Liver (tissue), 3 donors: ENCODE measurements around the gene MAP3K19.

Experiments
- EGR1 ChIP-seq, 2 donors: IDR thresholded peaks; 2 replicates each; pipeline ENCODE4 v1.6.1; 2016 to 2018; ENCODE audit warnings: antibody characterized with exemption in 2 of 2, low read depth in 2 of 2
- GABPA ChIP-seq, 2 donors: IDR thresholded peaks in 1 of 2; conservative IDR thresholded peaks in 1 of 2; 2 replicates each; pipeline ENCODE4 v1.6.1; 2016; ENCODE audit warnings: antibody characterized with exemption in 2 of 2, mild to moderate bottlenecking in 1 of 2, moderate library complexity in 1 of 2
- HNF4A ChIP-seq, 2 donors: conservative IDR thresholded peaks; 2 replicates each; pipeline ENCODE4 v1.6.1; 2016; ENCODE audit warnings: antibody characterized with exemption in 2 of 2, mild to moderate bottlenecking in 2 of 2
- JUND ChIP-seq, 2 donors: IDR thresholded peaks; 2 replicates each; pipeline ENCODE4 v1.6.1; 2016; ENCODE audit warnings: antibody characterized with exemption in 2 of 2
- RAD21 ChIP-seq, 2 donors: IDR thresholded peaks; 2 replicates each; pipeline ENCODE4 v1.6.1; 2016; ENCODE audit warnings: antibody characterized with exemption in 2 of 2, mild to moderate bottlenecking in 2 of 2
- SP1 ChIP-seq: IDR thresholded peaks from 2 replicates; pipeline ENCODE4 v1.6.1; 2018; ENCODE audit warnings: antibody characterized with exemption, mild to moderate bottlenecking
- TAF1 ChIP-seq: conservative IDR thresholded peaks from 2 replicates; pipeline ENCODE4 v1.6.1; 2016; ENCODE audit warnings: antibody characterized with exemption, mild to moderate bottlenecking
- YY1 ChIP-seq: IDR thresholded peaks from 2 replicates; pipeline ENCODE4 v1.6.1; 2016; ENCODE audit warnings: antibody characterized with exemption, mild to moderate bottlenecking
- TF ChIP-seq, protein P1 (sequence below): fragments of 150-350 bp; IDR thresholded peaks from 2 replicates; pipeline ENCODE4 v1.5.1; 2017; ENCODE audit warnings: improper control_type of control experiment, low read depth, low read length; ENCODE audit not compliant: missing input control
- TF ChIP-seq, protein P2 (sequence below): IDR thresholded peaks from 2 replicates; pipeline ENCODE4 v1.6.1; 2016; ENCODE audit warnings: antibody characterized with exemption, mild to moderate bottlenecking
- TF ChIP-seq, protein P3 (sequence below): IDR thresholded peaks from 2 replicates; pipeline ENCODE4 v1.6.1; 2016; ENCODE audit warnings: antibody characterized with exemption
- TF ChIP-seq, protein P4 (sequence below): IDR thresholded peaks from 2 replicates; pipeline ENCODE4 v1.6.1; 2016; ENCODE audit warnings: antibody characterized with exemption
- donor health status: healthy.
- donor health status: healthy.

DNA sequence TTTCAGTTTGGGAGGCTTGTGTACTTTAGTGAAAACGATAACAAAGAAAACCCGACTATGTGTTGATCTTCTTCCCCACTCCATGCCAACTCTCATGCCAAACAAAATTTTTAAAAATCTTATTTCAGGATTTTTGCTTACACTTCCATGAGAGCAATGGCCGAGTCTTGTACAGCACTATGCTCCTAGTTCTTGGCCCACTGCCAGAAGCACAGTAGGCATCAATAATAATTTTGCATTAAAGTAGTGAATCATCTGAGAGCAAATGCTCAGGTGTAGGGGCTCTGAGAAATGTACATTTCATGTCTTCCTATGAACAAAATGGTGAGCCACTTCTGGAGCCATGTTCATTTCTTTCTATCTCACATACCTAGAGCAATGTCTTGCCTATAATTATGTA lies 62.2 kb downstream of the MAP3K19 start:
- TF ChIP-seq RAD21 (IDR thresholded peaks at IDR 0.05): no peak
- TF ChIP-seq, protein P1, sequence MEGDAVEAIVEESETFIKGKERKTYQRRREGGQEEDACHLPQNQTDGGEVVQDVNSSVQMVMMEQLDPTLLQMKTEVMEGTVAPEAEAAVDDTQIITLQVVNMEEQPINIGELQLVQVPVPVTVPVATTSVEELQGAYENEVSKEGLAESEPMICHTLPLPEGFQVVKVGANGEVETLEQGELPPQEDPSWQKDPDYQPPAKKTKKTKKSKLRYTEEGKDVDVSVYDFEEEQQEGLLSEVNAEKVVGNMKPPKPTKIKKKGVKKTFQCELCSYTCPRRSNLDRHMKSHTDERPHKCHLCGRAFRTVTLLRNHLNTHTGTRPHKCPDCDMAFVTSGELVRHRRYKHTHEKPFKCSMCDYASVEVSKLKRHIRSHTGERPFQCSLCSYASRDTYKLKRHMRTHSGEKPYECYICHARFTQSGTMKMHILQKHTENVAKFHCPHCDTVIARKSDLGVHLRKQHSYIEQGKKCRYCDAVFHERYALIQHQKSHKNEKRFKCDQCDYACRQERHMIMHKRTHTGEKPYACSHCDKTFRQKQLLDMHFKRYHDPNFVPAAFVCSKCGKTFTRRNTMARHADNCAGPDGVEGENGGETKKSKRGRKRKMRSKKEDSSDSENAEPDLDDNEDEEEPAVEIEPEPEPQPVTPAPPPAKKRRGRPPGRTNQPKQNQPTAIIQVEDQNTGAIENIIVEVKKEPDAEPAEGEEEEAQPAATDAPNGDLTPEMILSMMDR: no peak
- no peak for TF ChIP-seq SP1
- no peak for TF ChIP-seq YY1
- no peak for TF ChIP-seq EGR1 (IDR thresholded peaks at IDR 0.05; ENCODE audit: low read depth in 2 of 2)
- TF ChIP-seq TAF1: no peak
- TF ChIP-seq, protein P2, sequence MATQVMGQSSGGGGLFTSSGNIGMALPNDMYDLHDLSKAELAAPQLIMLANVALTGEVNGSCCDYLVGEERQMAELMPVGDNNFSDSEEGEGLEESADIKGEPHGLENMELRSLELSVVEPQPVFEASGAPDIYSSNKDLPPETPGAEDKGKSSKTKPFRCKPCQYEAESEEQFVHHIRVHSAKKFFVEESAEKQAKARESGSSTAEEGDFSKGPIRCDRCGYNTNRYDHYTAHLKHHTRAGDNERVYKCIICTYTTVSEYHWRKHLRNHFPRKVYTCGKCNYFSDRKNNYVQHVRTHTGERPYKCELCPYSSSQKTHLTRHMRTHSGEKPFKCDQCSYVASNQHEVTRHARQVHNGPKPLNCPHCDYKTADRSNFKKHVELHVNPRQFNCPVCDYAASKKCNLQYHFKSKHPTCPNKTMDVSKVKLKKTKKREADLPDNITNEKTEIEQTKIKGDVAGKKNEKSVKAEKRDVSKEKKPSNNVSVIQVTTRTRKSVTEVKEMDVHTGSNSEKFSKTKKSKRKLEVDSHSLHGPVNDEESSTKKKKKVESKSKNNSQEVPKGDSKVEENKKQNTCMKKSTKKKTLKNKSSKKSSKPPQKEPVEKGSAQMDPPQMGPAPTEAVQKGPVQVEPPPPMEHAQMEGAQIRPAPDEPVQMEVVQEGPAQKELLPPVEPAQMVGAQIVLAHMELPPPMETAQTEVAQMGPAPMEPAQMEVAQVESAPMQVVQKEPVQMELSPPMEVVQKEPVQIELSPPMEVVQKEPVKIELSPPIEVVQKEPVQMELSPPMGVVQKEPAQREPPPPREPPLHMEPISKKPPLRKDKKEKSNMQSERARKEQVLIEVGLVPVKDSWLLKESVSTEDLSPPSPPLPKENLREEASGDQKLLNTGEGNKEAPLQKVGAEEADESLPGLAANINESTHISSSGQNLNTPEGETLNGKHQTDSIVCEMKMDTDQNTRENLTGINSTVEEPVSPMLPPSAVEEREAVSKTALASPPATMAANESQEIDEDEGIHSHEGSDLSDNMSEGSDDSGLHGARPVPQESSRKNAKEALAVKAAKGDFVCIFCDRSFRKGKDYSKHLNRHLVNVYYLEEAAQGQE: no peak
- TF ChIP-seq GABPA (IDR thresholded peaks at IDR 0.05 in 1 of 2, conservative IDR thresholded peaks at IDR 0.05 in 1 of 2): no peak
- TF ChIP-seq, protein P3, sequence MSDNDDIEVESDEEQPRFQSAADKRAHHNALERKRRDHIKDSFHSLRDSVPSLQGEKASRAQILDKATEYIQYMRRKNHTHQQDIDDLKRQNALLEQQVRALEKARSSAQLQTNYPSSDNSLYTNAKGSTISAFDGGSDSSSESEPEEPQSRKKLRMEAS: no peak
- TF ChIP-seq, protein P4, sequence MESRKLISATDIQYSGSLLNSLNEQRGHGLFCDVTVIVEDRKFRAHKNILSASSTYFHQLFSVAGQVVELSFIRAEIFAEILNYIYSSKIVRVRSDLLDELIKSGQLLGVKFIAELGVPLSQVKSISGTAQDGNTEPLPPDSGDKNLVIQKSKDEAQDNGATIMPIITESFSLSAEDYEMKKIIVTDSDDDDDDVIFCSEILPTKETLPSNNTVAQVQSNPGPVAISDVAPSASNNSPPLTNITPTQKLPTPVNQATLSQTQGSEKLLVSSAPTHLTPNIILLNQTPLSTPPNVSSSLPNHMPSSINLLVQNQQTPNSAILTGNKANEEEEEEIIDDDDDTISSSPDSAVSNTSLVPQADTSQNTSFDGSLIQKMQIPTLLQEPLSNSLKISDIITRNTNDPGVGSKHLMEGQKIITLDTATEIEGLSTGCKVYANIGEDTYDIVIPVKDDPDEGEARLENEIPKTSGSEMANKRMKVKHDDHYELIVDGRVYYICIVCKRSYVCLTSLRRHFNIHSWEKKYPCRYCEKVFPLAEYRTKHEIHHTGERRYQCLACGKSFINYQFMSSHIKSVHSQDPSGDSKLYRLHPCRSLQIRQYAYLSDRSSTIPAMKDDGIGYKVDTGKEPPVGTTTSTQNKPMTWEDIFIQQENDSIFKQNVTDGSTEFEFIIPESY: no peak
- no peak for TF ChIP-seq HNF4A (conservative IDR thresholded peaks at IDR 0.05)
- TF ChIP-seq JUND (IDR thresholded peaks at IDR 0.05): no peak
